Lower lobe of right lung (tissue), 2 donors: ENCODE measurements around the gene BUD13. TPM values are rescaled to one million over a fixed set of nuclear protein-coding genes. Genes with fewer than 3 reads are reported as not detected.

Source experiments
- ATAC-seq, 2 donors: fragments of 200-7000 bp; cut with Tn5 transposase; one replicate each; pipeline ENCODE4 v1.9.1; 2020 to 2022; ENCODE audit warnings: mild to moderate bottlenecking in 2 of 2, moderate library complexity in 2 of 2
- DNase-seq: peaks from one replicate; pipeline ENCODE4 v3.0.0-alpha.2; 2020
- H3K27ac ChIP-seq: fragments of 200-600 bp; one replicate; pipeline ENCODE4 v1.8.0; 2022
- H3K27me3 ChIP-seq: fragments of 200-600 bp; one replicate; pipeline ENCODE4 v1.8.0; 2022; ENCODE audit warnings: low read depth
- H3K36me3 ChIP-seq: fragments of 200-600 bp; one replicate; pipeline ENCODE4 v1.8.0; 2022; ENCODE audit warnings: mild to moderate bottlenecking
- H3K4me1 ChIP-seq: fragments of 200-600 bp; one replicate; pipeline ENCODE4 v1.8.0; 2022
- H3K4me3 ChIP-seq: fragments of 200-600 bp; one replicate; pipeline ENCODE4 v1.8.0; 2022; ENCODE audit warnings: mild to moderate bottlenecking
- H3K9me3 ChIP-seq: fragments of 200-600 bp; one replicate; pipeline ENCODE4 v1.8.0; 2022
- CTCF ChIP-seq: fragments of 200-600 bp; IDR thresholded peaks from one replicate; pipeline ENCODE4 v1.8.0; 2022; ENCODE audit warnings: antibody characterized with exemption, mild to moderate bottlenecking
- intact Hi-C: fragments of 100-400 bp; cut with DNase I; formaldehyde crosslinking; loops from one replicate; pipeline ENCODE4 v1.11.0; 2022
- total RNA-seq: library from RNA; stranded (reverse); fragmentation: NEBNext Ultra II Directional; extraction: Animal tissue kit (Norgen Biotek cat#: 25700); gene quantifications from one replicate; pipeline ENCODE4 v1.2.1, GENCODE V29; 2021
- donor health status: DM: no; HTN: yes; CAD: no; lungs with severe emphysema.

Gene BUD13
- total RNA-seq, 1 donor from 2014 or later: 15.8 TPM

DNA sequence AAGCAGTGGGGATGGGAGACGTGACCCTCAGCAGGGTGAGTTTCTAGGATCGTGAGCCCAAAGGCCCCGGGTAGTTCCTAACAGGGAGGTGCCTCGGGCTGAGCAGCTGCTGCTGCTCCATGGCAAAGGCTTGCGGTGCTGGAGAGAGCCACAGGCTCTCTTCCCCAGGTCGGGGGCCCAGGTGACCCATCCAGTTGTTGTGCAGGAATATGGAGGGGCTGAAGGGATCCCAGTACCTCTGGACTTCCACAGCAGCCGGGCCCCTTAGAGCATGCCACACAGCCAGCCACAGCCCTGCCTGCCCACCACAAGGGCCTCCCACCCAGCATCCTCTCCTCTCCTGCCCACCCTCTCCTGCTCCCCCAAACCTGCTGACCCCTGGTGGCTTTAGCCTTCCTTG is 49.3 kb downstream of the BUD13 start:
- H3K4me3 ChIP-seq: no peak overlapping the region
- DNase-seq (no peak), ATAC-seq (no peak)
- H3K27ac ChIP-seq: no peak overlapping the region
- H3K27me3 ChIP-seq: no peaks in the 10 kb centered on the region
- intact Hi-C loops: no loop called here
- no peak for TF ChIP-seq CTCF
- no peaks in the 10 kb centered on the region for H3K9me3 ChIP-seq
- H3K4me1 ChIP-seq: no peaks in the 10 kb centered on the region
- H3K36me3 ChIP-seq: no peaks in the 10 kb centered on the region

- intact Hi-C loops: no loop called here
- H3K4me3 ChIP-seq: no peak overlapping the region
- H3K4me1 ChIP-seq: no peaks in the 10 kb centered on the region
- no peaks in the 10 kb centered on the region for H3K9me3 ChIP-seq
- DNase-seq (no peak), ATAC-seq (no peak)
- H3K27ac ChIP-seq: no peak overlapping the region
- no peaks in the 10 kb centered on the region for H3K27me3 ChIP-seq
- TF ChIP-seq CTCF: no peak
- no peaks in the 10 kb centered on the region for H3K36me3 ChIP-seq
These were observed 50.8 kb downstream of the BUD13 start for GRCh38 chr11:116721988-116722387.

GRCh38 chr11:116720895-116721294 is 51.9 kb downstream of the BUD13 start:
- Histone ChIP-seq H3K27me3 (no peaks in the 10 kb centered on the region), H3K9me3 (no peaks in the 10 kb centered on the region), H3K4me3 (no peak overlapping the region), H3K36me3 (no peaks in the 10 kb centered on the region), H3K4me1 (no peaks in the 10 kb centered on the region), H3K27ac (no peak overlapping the region)
- no peak for TF ChIP-seq CTCF
- no peak for DNase-seq
- ATAC-seq: no peak
- intact Hi-C loops: no loop called here

DNA sequence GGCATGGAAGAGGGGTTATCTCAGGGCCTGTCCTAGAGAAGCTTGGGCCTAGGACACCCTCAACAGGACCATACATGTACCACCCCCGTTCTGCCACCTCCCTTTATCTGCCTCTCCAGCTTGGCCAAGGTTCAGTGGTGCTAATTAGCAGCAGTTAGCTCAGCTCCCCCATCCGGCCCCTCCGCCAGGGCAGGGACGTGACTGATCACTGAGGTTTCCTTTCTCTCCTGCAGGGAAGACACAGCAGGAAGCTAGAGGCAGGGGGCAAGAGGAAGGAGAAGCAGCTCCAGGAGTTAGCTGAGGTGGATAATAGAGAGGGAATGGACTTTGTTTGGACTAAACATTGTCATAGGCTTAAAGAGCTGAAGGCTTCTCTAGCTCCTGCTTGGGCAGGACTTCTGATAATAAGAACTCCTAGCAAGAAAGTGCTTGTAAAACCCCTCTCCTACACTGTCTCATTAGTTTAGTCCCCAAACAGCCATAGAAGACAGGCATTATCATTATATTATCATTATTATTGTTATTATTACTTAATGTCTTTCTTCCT is 53.8 kb downstream of the BUD13 start:
- DNase-seq: no peak
- no peaks in the 10 kb centered on the region for H3K9me3 ChIP-seq
- intact Hi-C loops: no loop called here
- no peak overlapping the region for H3K27ac ChIP-seq
- no peak for TF ChIP-seq CTCF
- H3K4me3 ChIP-seq: no peak overlapping the region
- no peaks in the 10 kb centered on the region for H3K36me3 ChIP-seq
- no peak for ATAC-seq
- no peaks in the 10 kb centered on the region for H3K4me1 ChIP-seq
- H3K27me3 ChIP-seq: no peaks in the 10 kb centered on the region

DNA sequence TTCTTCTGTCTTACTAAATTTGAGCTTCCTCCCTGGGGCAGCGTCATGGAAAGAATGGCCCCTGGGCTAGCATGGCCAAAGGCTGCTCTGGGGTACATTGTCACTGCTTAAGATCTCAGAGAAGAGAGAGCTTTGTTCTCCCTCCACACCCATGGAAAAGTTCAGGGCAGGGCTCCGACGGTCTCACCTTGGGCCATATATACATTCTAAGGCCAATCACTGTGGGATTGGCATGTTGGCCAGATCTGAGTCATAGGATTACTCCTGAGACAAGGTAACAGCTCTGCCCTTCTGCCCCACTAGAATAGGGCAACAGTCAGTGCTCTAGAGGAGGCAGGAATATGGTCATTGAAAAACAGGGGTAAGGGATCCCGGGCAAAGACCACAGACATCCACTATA is 56.2 kb downstream of the BUD13 start:
- no peak for DNase-seq
- intact Hi-C loops: no loop called here
- H3K36me3 ChIP-seq: no peaks in the 10 kb centered on the region
- TF ChIP-seq CTCF: no peak
- H3K4me1 ChIP-seq: no peaks in the 10 kb centered on the region
- no peaks in the 10 kb centered on the region for H3K27me3 ChIP-seq
- ATAC-seq: no peak
- no peak overlapping the region for H3K27ac ChIP-seq
- no peaks in the 10 kb centered on the region for H3K9me3 ChIP-seq
- H3K4me3 ChIP-seq: no peak overlapping the region

- no peak for TF ChIP-seq CTCF
- intact Hi-C loops: no loop called here
- no peaks in the 10 kb centered on the region for H3K4me1 ChIP-seq
- DNase-seq: no peak
- H3K27ac ChIP-seq: no peak overlapping the region
- no peaks in the 10 kb centered on the region for H3K27me3 ChIP-seq
- no peak for ATAC-seq
- no peaks in the 10 kb centered on the region for H3K36me3 ChIP-seq
- no peaks in the 10 kb centered on the region for H3K9me3 ChIP-seq
- no peak overlapping the region for H3K4me3 ChIP-seq
These were observed 57.4 kb downstream of the BUD13 start for GRCh38 chr11:116715383-116715782.
